ENCODE data around the gene SENP6.

DNA sequence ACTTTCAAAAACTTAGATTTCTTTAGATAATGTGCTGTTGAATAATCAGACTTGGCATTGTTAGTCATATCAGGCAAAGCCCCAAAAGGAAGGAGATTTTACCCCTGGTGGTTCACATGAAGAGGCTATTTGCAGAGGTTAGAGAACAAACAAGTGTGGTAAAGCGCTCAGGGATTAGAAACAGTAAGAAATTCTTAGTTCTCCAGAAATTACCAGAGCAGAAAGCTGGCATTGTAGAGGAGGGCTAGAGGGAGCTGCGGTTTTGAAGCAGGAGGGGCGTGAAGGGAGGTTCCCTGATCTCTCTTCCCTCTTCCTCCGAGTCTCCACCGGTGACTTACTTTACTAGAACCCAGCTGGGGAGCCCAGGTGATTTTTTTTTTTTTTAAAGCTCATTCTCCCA is 157.5 kb downstream of the SENP6 start:
- TF ChIP-seq, protein P1, sequence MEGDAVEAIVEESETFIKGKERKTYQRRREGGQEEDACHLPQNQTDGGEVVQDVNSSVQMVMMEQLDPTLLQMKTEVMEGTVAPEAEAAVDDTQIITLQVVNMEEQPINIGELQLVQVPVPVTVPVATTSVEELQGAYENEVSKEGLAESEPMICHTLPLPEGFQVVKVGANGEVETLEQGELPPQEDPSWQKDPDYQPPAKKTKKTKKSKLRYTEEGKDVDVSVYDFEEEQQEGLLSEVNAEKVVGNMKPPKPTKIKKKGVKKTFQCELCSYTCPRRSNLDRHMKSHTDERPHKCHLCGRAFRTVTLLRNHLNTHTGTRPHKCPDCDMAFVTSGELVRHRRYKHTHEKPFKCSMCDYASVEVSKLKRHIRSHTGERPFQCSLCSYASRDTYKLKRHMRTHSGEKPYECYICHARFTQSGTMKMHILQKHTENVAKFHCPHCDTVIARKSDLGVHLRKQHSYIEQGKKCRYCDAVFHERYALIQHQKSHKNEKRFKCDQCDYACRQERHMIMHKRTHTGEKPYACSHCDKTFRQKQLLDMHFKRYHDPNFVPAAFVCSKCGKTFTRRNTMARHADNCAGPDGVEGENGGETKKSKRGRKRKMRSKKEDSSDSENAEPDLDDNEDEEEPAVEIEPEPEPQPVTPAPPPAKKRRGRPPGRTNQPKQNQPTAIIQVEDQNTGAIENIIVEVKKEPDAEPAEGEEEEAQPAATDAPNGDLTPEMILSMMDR (IDR thresholded peaks at IDR 0.05) = no peak
- no peak for TF ChIP-seq EZH2 (IDR thresholded peaks at IDR 0.05; ENCODE audit: borderline replicate concordance, insufficient read depth, low read depth, low read length, poor library complexity, severe bottlenecking)

Measured in B cell (primary cell).